Left ventricle myocardium inferior (tissue), 1 donor: Measurements from ENCODE around the gene ECPAS. TPM values are rescaled to one million over a fixed set of nuclear protein-coding genes. Genes with fewer than 3 reads are reported as not detected.

ENCODE experiments used
- DNase-seq: peaks from one replicate; pipeline ENCODE4 v3.0.0-alpha.2; 2020
- H3K27ac ChIP-seq: fragments of 200-600 bp; replicated peaks from 2 replicates; pipeline ENCODE4 v1.8.0; 2021
- H3K27me3 ChIP-seq: fragments of 200-600 bp; 2 replicates; pipeline ENCODE4 v1.8.0; 2021; ENCODE audit warnings: low read depth
- H3K36me3 ChIP-seq: fragments of 200-600 bp; 2 replicates; pipeline ENCODE4 v1.8.0; 2021
- H3K4me1 ChIP-seq: fragments of 200-600 bp; 2 replicates; pipeline ENCODE4 v1.8.0; 2021
- H3K4me3 ChIP-seq: fragments of 200-600 bp; 2 replicates; pipeline ENCODE4 v1.8.0; 2021; ENCODE audit warnings: mild to moderate bottlenecking, moderate library complexity
- H3K9me3 ChIP-seq: fragments of 200-600 bp; replicated peaks from 2 replicates; pipeline ENCODE4 v1.8.0; 2021
- intact Hi-C: fragments of 100-400 bp; cut with micrococcal nuclease; formaldehyde crosslinking; loops from one replicate; pipeline ENCODE4 v1.11.0; 2022
- total RNA-seq: library from RNA; stranded (reverse); fragmentation: NEBNext Ultra II Directional; extraction: Animal tissue kit (Norgen Biotek cat#: 25700); gene quantifications from one replicate; pipeline ENCODE4 v1.2.1, GENCODE V29; 2021
- TF ChIP-seq, protein P1 (sequence below): fragments of 200-600 bp; IDR thresholded peaks from 2 replicates; pipeline ENCODE4 v1.8.0; 2021; ENCODE audit warnings: antibody characterized with exemption, mild to moderate bottlenecking, borderline replicate concordance
- donor health status: DM: no; HTN: yes; CAD: no; lungs with severe emphysema.

ECPAS gene
- total RNA-seq, 1 donor from 2014 or later = 115 TPM

- no peak for DNase-seq
- Histone ChIP-seq H3K4me3 (no peak overlapping the region), H3K9me3 (no peaks in the 10 kb centered on the region), H3K4me1 (peaks cover 49% of the 10 kb centered on the region), H3K36me3 (no peaks in the 10 kb centered on the region), H3K27me3 (no peaks in the 10 kb centered on the region), H3K27ac (no peak overlapping the region)
- intact Hi-C loops = no loop called here
- TF ChIP-seq, protein P1, sequence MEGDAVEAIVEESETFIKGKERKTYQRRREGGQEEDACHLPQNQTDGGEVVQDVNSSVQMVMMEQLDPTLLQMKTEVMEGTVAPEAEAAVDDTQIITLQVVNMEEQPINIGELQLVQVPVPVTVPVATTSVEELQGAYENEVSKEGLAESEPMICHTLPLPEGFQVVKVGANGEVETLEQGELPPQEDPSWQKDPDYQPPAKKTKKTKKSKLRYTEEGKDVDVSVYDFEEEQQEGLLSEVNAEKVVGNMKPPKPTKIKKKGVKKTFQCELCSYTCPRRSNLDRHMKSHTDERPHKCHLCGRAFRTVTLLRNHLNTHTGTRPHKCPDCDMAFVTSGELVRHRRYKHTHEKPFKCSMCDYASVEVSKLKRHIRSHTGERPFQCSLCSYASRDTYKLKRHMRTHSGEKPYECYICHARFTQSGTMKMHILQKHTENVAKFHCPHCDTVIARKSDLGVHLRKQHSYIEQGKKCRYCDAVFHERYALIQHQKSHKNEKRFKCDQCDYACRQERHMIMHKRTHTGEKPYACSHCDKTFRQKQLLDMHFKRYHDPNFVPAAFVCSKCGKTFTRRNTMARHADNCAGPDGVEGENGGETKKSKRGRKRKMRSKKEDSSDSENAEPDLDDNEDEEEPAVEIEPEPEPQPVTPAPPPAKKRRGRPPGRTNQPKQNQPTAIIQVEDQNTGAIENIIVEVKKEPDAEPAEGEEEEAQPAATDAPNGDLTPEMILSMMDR = no peak
Observed at GRCh38 chr9:111467778-111468367, 16.3 kb downstream of the ECPAS start.

DNA sequence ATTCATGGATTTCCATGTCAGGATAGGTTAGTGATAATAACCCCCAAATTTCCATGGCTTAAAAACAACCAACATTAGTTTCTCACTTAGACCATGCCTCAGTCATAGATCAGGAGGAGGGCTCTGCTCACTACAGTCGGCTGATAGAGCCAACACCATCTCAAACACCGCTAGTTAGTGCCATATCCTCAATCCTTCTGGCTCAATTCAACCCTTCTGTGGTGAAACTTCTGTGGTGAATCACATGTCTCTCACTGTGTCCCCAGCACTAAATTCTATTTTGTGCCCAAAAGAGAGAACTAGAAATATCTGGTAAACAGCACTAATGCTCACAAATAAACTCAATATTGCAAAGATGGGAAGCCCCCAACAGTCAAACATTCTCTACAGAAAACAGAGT lies 21.1 kb downstream of the ECPAS start:
- no peak overlapping the region for H3K27ac ChIP-seq
- peaks cover 3% of the 10 kb centered on the region for H3K36me3 ChIP-seq
- H3K4me3 ChIP-seq = no peak overlapping the region
- no peaks in the 10 kb centered on the region for H3K27me3 ChIP-seq
- TF ChIP-seq, protein P1 = no peak
- peaks cover 12% of the 10 kb centered on the region for H3K9me3 ChIP-seq
- intact Hi-C loops = no loop called here
- peaks cover 33% of the 10 kb centered on the region for H3K4me1 ChIP-seq
- DNase-seq = no peak

- DNase-seq = no peak
- TF ChIP-seq, protein P1 = no peak
- Histone ChIP-seq H3K36me3 (peaks cover 3% of the 10 kb centered on the region), H3K27me3 (no peaks in the 10 kb centered on the region), H3K27ac (no peak overlapping the region), H3K4me1 (peaks cover 64% of the 10 kb centered on the region), H3K4me3 (no peak overlapping the region), H3K9me3 (peaks cover 12% of the 10 kb centered on the region)
- intact Hi-C loops = no loop called here
Observed at GRCh38 chr9:111458139-111459009, 25.8 kb downstream of the ECPAS start.

- H3K27me3 ChIP-seq = no peaks in the 10 kb centered on the region
- no peaks in the 10 kb centered on the region for H3K36me3 ChIP-seq
- H3K4me3 ChIP-seq = no peak overlapping the region
- DNase-seq = no peak
- peaks cover 83% of the 10 kb centered on the region for H3K4me1 ChIP-seq
- H3K27ac ChIP-seq = peak overlapping the region; percentile 53
- intact Hi-C loops = no loop called here
- TF ChIP-seq, protein P1 = no peak
- peaks cover 3% of the 10 kb centered on the region for H3K9me3 ChIP-seq
Observed at GRCh38 chr9:111456529-111456928, 27.7 kb downstream of the ECPAS start.

DNA sequence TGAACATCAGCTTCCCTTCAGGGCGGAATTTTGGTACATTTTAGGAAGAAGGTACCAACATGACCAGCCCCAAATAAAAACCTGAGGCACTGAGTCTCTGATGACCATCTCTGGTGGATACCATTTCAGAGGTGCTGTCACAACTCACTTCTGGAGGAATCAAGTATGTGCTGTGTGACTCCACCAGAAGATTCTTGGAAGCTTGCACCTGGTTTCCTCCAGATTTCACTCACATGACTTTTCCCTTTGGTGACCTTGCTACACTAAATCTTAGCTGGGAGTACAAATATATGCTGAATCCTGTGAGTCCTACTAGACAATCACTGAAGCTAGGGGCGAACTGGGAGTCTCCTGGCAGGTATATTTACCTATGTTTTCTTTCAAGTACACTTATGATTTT lies 28.5 kb downstream of the ECPAS start:
- H3K27me3 ChIP-seq = no peaks in the 10 kb centered on the region
- H3K36me3 ChIP-seq = no peaks in the 10 kb centered on the region
- no peak overlapping the region for H3K4me3 ChIP-seq
- peaks cover 91% of the 10 kb centered on the region for H3K4me1 ChIP-seq
- intact Hi-C loops = no loop called here
- no peaks in the 10 kb centered on the region for H3K9me3 ChIP-seq
- DNase-seq = no peak
- H3K27ac ChIP-seq = peak overlapping the region; percentile 53
- TF ChIP-seq, protein P1 = no peak
